Panc1 (cell line): ENCODE results near the gene R3HDM2.

Source experiments
- CTCF ChIP-seq: fragments of 450-650 bp; IDR thresholded peaks from 2 replicates; pipeline ENCODE4 v1.5.1; 2017; ENCODE audit warnings: mild to moderate bottlenecking
- REST ChIP-seq, 2 experiments: IDR thresholded peaks; 2 replicates each; pipeline ENCODE4 v1.6.1; 2011 to 2012; ENCODE audit warnings: low read depth in 2 of 2, control low read depth in 1 of 2, low read length in 1 of 2, mild to moderate bottlenecking in 1 of 2, moderate library complexity in 1 of 2; ENCODE audit not compliant: insufficient read depth in 1 of 2
- SIN3A ChIP-seq: IDR thresholded peaks from 2 replicates; pipeline ENCODE4 v1.6.1; 2012; ENCODE audit warnings: low read depth, mild to moderate bottlenecking, low read length, moderate library complexity, borderline replicate concordance; ENCODE audit not compliant: insufficient read depth
- TCF7L2 ChIP-seq: IDR thresholded peaks from 2 replicates; pipeline ENCODE4 v1.6.1; 2011; ENCODE audit warnings: mild to moderate bottlenecking, low read depth, low read length, inconsistent platforms

GRCh38 chr12:57280211-57281062, 150.4 kb downstream of the R3HDM2 start:
- TF ChIP-seq CTCF (no peak), SIN3A (no peak), TCF7L2 (no peak), REST (IDR thresholded peaks at IDR 0.05; ENCODE audit: insufficient read depth in 1 of 2, low read depth in 2 of 2, low read length in 1 of 2) (no peak)
